WTC11 (cell line): Measurements from ENCODE around the gene AQP4.

Source experiments
- ETV6 ChIP-seq: sonication (generic); formaldehyde crosslinking; IDR thresholded peaks from 2 replicates; pipeline ENCODE4 v1.8.1; 2022; ENCODE audit warnings: mild to moderate bottlenecking, missing genetic modification reagents
- FOXJ3 ChIP-seq: sonication (generic); formaldehyde crosslinking; IDR thresholded peaks from 2 replicates; pipeline ENCODE4 v1.9.0; 2021; ENCODE audit warnings: missing genetic modification reagents, mild to moderate bottlenecking, borderline replicate concordance
- FOXP1 ChIP-seq: sonication (generic); formaldehyde crosslinking; IDR thresholded peaks from 2 replicates; pipeline ENCODE4 v1.8.0; 2022; ENCODE audit warnings: missing genetic modification reagents, mild to moderate bottlenecking, moderate library complexity, borderline replicate concordance
- IRF1 ChIP-seq: sonication (generic); formaldehyde crosslinking; IDR thresholded peaks from 2 replicates; pipeline ENCODE4 v1.8.0; 2023; ENCODE audit warnings: missing genetic modification reagents
- JUN ChIP-seq: sonication (generic); formaldehyde crosslinking; IDR thresholded peaks from 2 replicates; pipeline ENCODE4 v1.8.0; 2023; ENCODE audit warnings: mild to moderate bottlenecking, missing genetic modification reagents
- NFE2L1 ChIP-seq: sonication (generic); formaldehyde crosslinking; IDR thresholded peaks from 2 replicates; pipeline ENCODE4 v1.8.1; 2023; ENCODE audit warnings: missing genetic modification reagents
- NR2C2 ChIP-seq: sonication (generic); formaldehyde crosslinking; IDR thresholded peaks from 2 replicates; pipeline ENCODE4 v1.8.0; 2022; ENCODE audit warnings: mild to moderate bottlenecking, missing genetic modification reagents
- PRRX2 ChIP-seq: fragments of 250-450 bp; sonication (Bioruptor Pico); IDR thresholded peaks from 2 replicates; pipeline ENCODE4 v1.8.0; 2021; ENCODE audit warnings: mild to moderate bottlenecking
- SMAD3 ChIP-seq: sonication (generic); formaldehyde crosslinking; IDR thresholded peaks from 2 replicates; pipeline ENCODE4 v1.8.0; 2022; ENCODE audit warnings: missing genetic modification reagents, mild to moderate bottlenecking, borderline replicate concordance
- SMAD4 ChIP-seq: sonication (generic); formaldehyde crosslinking; IDR thresholded peaks from 2 replicates; pipeline ENCODE4 v1.8.0; 2022; ENCODE audit warnings: mild to moderate bottlenecking, missing genetic modification reagents
- TF ChIP-seq, protein P1 (sequence below): fragments of 200-600 bp; IDR thresholded peaks from 2 replicates; pipeline ENCODE4 v1.8.0; 2022; ENCODE audit warnings: antibody characterized with exemption
- TF ChIP-seq, protein P2 (sequence below): sonication (generic); formaldehyde crosslinking; IDR thresholded peaks from 2 replicates; pipeline ENCODE4 v1.8.0; 2022; ENCODE audit warnings: mild to moderate bottlenecking, missing genetic modification reagents
- TF ChIP-seq, protein P3 (sequence below): sonication (generic); formaldehyde crosslinking; conservative IDR thresholded peaks from 2 replicates; pipeline ENCODE4 v1.8.1; 2023; ENCODE audit warnings: mild to moderate bottlenecking, low read depth, missing genetic modification reagents, moderate library complexity
- TF ChIP-seq, protein P4 (sequence below): fragments of 250-450 bp; sonication (Bioruptor Pico); conservative IDR thresholded peaks from 2 replicates; pipeline ENCODE4 v1.9.0; 2021; ENCODE audit warnings: mild to moderate bottlenecking

DNA sequence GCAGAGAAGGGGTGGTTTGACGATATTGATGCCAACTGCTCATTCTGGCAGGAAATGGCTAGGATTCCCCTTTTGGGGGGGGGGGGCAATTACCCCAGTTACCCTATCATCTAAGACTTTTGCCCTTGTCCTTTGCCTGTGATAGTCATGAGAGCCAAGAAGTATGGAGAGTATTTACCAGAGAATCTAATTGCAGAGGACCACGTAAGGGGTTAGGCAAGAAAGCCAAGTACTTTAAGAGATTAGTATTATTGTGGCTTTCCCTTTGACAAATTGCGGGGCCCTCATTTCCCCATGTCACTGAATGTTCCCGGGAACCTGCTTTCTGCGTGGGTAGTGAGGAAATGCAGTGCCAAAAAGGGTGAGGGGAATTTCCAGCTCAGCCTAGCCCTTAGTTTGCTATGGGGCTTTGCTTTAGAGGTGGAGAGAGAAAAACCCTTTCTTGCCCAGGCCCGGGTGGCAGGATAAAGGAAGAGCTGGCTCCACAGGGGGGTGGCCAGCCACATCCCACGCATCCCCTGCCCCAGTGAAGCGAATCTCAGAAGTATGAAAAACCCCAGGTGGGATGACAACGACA, 1.5 kb downstream of the AQP4 start:
- TF ChIP-seq, protein P1, sequence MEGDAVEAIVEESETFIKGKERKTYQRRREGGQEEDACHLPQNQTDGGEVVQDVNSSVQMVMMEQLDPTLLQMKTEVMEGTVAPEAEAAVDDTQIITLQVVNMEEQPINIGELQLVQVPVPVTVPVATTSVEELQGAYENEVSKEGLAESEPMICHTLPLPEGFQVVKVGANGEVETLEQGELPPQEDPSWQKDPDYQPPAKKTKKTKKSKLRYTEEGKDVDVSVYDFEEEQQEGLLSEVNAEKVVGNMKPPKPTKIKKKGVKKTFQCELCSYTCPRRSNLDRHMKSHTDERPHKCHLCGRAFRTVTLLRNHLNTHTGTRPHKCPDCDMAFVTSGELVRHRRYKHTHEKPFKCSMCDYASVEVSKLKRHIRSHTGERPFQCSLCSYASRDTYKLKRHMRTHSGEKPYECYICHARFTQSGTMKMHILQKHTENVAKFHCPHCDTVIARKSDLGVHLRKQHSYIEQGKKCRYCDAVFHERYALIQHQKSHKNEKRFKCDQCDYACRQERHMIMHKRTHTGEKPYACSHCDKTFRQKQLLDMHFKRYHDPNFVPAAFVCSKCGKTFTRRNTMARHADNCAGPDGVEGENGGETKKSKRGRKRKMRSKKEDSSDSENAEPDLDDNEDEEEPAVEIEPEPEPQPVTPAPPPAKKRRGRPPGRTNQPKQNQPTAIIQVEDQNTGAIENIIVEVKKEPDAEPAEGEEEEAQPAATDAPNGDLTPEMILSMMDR = no peak
- TF ChIP-seq NFE2L1 = no peak
- no peak for TF ChIP-seq NR2C2
- TF ChIP-seq, protein P2, sequence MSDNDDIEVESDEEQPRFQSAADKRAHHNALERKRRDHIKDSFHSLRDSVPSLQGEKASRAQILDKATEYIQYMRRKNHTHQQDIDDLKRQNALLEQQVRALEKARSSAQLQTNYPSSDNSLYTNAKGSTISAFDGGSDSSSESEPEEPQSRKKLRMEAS (CRISPR knock-in tag) = no peak
- TF ChIP-seq FOXJ3 (CRISPR knock-in tag) = no peak
- TF ChIP-seq SMAD4 (CRISPR knock-in tag) = no peak
- no peak for TF ChIP-seq IRF1 (CRISPR knock-in tag)
- TF ChIP-seq, protein P3, sequence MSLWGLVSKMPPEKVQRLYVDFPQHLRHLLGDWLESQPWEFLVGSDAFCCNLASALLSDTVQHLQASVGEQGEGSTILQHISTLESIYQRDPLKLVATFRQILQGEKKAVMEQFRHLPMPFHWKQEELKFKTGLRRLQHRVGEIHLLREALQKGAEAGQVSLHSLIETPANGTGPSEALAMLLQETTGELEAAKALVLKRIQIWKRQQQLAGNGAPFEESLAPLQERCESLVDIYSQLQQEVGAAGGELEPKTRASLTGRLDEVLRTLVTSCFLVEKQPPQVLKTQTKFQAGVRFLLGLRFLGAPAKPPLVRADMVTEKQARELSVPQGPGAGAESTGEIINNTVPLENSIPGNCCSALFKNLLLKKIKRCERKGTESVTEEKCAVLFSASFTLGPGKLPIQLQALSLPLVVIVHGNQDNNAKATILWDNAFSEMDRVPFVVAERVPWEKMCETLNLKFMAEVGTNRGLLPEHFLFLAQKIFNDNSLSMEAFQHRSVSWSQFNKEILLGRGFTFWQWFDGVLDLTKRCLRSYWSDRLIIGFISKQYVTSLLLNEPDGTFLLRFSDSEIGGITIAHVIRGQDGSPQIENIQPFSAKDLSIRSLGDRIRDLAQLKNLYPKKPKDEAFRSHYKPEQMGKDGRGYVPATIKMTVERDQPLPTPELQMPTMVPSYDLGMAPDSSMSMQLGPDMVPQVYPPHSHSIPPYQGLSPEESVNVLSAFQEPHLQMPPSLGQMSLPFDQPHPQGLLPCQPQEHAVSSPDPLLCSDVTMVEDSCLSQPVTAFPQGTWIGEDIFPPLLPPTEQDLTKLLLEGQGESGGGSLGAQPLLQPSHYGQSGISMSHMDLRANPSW (CRISPR knock-in tag) = no peak
- no peak for TF ChIP-seq PRRX2 (CRISPR knock-in tag)
- TF ChIP-seq SMAD3 (CRISPR knock-in tag) = no peak
- no peak for TF ChIP-seq JUN (CRISPR knock-in tag)
- TF ChIP-seq ETV6 (CRISPR knock-in tag) = no peak
- no peak for TF ChIP-seq FOXP1 (CRISPR knock-in tag)
- TF ChIP-seq, protein P4, sequence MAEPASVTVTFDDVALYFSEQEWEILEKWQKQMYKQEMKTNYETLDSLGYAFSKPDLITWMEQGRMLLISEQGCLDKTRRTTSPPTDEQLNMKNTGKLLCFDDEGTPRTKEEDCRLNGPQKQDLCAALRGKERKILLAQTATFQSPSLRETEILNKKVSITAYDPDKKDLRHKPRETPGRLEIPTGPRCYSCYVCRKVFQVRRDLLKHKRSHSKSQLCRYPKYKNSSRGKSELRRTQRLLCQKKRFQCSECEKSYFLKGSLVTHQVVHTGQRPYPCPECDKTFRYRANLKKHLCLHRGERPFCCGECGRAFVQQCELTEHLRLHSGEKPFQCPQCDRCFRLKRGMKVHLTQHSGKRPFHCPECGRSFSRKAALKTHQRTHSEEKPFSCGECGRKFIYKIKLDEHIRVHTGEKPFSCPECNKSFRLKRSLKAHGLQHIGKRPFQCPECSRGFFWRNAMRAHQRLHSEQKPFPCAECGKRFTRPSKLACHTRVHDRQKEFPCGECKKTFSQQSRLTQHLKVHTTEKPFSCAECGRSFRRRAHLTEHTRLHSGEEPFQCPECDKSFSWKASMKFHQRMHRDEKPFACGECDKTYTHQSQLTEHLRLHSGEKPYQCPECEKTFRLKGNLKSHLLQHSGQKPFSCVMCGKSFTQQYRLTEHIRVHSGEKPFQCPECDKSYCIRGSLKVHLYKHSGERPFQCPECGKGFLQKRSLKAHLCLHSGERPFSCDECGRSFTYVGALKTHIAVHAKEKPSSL (CRISPR knock-in tag) = no peak
